ENCODE measurements around the gene HBB.

DNA sequence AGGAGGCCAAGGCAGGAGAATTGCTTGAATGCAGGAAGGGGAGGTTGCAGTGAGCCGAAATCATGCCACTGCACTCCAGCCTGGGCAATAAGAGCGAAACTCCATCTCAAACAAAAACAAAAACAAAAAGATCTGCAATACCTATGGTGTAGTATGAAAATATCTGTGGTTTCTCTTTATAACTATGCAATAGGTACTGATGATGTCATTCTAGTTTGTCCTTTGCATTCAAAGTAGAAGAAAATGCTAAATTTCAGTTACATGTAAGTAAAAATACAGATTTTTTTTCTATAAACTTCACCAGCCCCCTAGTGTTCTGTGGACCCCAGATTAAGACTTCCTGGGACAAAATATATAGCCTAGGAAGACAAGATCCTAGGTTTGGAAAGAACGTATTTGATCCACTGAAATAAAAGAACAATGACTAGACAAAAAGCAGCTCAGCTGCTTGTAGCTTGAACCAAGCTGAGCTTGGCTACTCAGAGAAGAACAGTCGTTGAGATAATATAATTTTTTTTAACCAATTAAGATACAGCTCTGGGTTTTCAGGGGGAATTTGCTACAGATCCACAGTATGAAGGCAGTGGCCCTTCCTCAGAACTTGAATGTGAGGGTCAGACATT, 45.6 kb upstream of the HBB start:
- TF ChIP-seq, protein P1, sequence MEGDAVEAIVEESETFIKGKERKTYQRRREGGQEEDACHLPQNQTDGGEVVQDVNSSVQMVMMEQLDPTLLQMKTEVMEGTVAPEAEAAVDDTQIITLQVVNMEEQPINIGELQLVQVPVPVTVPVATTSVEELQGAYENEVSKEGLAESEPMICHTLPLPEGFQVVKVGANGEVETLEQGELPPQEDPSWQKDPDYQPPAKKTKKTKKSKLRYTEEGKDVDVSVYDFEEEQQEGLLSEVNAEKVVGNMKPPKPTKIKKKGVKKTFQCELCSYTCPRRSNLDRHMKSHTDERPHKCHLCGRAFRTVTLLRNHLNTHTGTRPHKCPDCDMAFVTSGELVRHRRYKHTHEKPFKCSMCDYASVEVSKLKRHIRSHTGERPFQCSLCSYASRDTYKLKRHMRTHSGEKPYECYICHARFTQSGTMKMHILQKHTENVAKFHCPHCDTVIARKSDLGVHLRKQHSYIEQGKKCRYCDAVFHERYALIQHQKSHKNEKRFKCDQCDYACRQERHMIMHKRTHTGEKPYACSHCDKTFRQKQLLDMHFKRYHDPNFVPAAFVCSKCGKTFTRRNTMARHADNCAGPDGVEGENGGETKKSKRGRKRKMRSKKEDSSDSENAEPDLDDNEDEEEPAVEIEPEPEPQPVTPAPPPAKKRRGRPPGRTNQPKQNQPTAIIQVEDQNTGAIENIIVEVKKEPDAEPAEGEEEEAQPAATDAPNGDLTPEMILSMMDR (IDR thresholded peaks at IDR 0.05; ENCODE audit: borderline replicate concordance, extremely low read depth, low read length, poor library complexity, severe bottlenecking): no peak
- TF ChIP-seq EZH2 (IDR thresholded peaks at IDR 0.05; ENCODE audit: borderline replicate concordance, low read depth, low read length, severe bottlenecking): no peak

All from DND-41 (cell line).